ENCODE results near the gene ASAP2. TPM values are rescaled to one million over a fixed set of nuclear protein-coding genes. Genes with fewer than 3 reads are reported as not detected.
A peak's percentile ranks its signal among the peaks of the same experiment; 100 is the strongest.

ASAP2 gene
- total RNA-seq, 1 experiment from 2014 or later = 14.3 TPM

GRCh38 chr2:9276074-9276473 lies 69.5 kb downstream of the ASAP2 start (continued):
- TF ChIP-seq, protein P1, sequence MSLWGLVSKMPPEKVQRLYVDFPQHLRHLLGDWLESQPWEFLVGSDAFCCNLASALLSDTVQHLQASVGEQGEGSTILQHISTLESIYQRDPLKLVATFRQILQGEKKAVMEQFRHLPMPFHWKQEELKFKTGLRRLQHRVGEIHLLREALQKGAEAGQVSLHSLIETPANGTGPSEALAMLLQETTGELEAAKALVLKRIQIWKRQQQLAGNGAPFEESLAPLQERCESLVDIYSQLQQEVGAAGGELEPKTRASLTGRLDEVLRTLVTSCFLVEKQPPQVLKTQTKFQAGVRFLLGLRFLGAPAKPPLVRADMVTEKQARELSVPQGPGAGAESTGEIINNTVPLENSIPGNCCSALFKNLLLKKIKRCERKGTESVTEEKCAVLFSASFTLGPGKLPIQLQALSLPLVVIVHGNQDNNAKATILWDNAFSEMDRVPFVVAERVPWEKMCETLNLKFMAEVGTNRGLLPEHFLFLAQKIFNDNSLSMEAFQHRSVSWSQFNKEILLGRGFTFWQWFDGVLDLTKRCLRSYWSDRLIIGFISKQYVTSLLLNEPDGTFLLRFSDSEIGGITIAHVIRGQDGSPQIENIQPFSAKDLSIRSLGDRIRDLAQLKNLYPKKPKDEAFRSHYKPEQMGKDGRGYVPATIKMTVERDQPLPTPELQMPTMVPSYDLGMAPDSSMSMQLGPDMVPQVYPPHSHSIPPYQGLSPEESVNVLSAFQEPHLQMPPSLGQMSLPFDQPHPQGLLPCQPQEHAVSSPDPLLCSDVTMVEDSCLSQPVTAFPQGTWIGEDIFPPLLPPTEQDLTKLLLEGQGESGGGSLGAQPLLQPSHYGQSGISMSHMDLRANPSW (CRISPR knock-in tag; conservative IDR thresholded peaks at IDR 0.05; ENCODE audit: low read depth) = no peak
- TF ChIP-seq RORB (CRISPR knock-in tag; IDR thresholded peaks at IDR 0.05) (no peak), ZBTB21 (CRISPR knock-in tag; IDR thresholded peaks at IDR 0.05; ENCODE audit: borderline replicate concordance) (no peak), HMGXB4 (CRISPR knock-in tag; IDR thresholded peaks at IDR 0.05) (no peak), ZNF532 (CRISPR knock-in tag; IDR thresholded peaks at IDR 0.05; ENCODE audit: borderline replicate concordance) (no peak)
- TF ChIP-seq, protein P2, sequence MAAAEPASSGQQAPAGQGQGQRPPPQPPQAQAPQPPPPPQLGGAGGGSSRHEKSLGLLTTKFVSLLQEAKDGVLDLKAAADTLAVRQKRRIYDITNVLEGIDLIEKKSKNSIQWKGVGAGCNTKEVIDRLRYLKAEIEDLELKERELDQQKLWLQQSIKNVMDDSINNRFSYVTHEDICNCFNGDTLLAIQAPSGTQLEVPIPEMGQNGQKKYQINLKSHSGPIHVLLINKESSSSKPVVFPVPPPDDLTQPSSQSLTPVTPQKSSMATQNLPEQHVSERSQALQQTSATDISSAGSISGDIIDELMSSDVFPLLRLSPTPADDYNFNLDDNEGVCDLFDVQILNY (CRISPR knock-in tag; IDR thresholded peaks at IDR 0.05) = no peak

- H3K27ac Mint-ChIP-seq = peak overlapping the region; percentile 88
- H3K4me1 Mint-ChIP-seq = peaks cover 34% of the 10 kb centered on the region
- H3K27me3 Mint-ChIP-seq (ENCODE audit: low read depth) = no peaks in the 10 kb centered on the region
- no peak overlapping the region for H3K4me3 Mint-ChIP-seq
- no peak for DNase-seq (ENCODE audit: low spot score)
- peaks cover 10% of the 10 kb centered on the region for H3K9me3 Mint-ChIP-seq
- POLR2A ChIA-PET = no interaction called here
- CTCF ChIA-PET = interaction anchor here (0.5 to 1.5 kb wide), 2 partner anchors 19 to 166 kb away, joined by 3 read pairs; no protein-coding TSS in a partner anchor
- H3K36me3 Mint-ChIP-seq = no peaks in the 10 kb centered on the region
- ATAC-seq = no peak
- TF ChIP-seq ZNF121 (CRISPR knock-in tag; IDR thresholded peaks at IDR 0.05) (no peak), JAZF1 (CRISPR knock-in tag; IDR thresholded peaks at IDR 0.05) (no peak), ZNF512 (CRISPR knock-in tag; IDR thresholded peaks at IDR 0.05; ENCODE audit: borderline replicate concordance) (no peak), HMGXB4 (CRISPR knock-in tag; IDR thresholded peaks at IDR 0.05) (no peak), USF1 (CRISPR knock-in tag; IDR thresholded peaks at IDR 0.05) (no peak), ESRRA (CRISPR knock-in tag; IDR thresholded peaks at IDR 0.05; ENCODE audit: borderline replicate concordance) (no peak), MXD4 (CRISPR knock-in tag; IDR thresholded peaks at IDR 0.05; ENCODE audit: borderline replicate concordance) (no peak)
- TF ChIP-seq, protein P3, sequence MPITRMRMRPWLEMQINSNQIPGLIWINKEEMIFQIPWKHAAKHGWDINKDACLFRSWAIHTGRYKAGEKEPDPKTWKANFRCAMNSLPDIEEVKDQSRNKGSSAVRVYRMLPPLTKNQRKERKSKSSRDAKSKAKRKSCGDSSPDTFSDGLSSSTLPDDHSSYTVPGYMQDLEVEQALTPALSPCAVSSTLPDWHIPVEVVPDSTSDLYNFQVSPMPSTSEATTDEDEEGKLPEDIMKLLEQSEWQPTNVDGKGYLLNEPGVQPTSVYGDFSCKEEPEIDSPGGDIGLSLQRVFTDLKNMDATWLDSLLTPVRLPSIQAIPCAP (CRISPR knock-in tag; IDR thresholded peaks at IDR 0.05) = no peak
- TF ChIP-seq, protein P2 (CRISPR knock-in tag; IDR thresholded peaks at IDR 0.05) = no peak
- TF ChIP-seq, protein P1 (CRISPR knock-in tag; conservative IDR thresholded peaks at IDR 0.05; ENCODE audit: low read depth) = no peak
Observed at GRCh38 chr2:9276901-9277451, 70.4 kb downstream of the ASAP2 start.

Data from WTC11 (cell line).